ENCODE data around the gene MAST2.

Gene MAST2

GRCh38 chr1:45928486-45929205, 125.2 kb downstream of the MAST2 start:
- no peak; the same call in 2 of the 3 replicates for ATAC-seq

GRCh38 chr1:45929257-45929687, 125.9 kb downstream of the MAST2 start:
- ATAC-seq = peak; percentile 93
- no peak for TF ChIP-seq BACH2 (CRISPR knock-in tag; IDR thresholded peaks at IDR 0.05; ENCODE audit: borderline replicate concordance)
- no peak for TF ChIP-seq CREB5 (CRISPR knock-in tag; IDR thresholded peaks at IDR 0.05; ENCODE audit: low read depth)
- TF ChIP-seq ZNF565 (CRISPR knock-in tag; conservative IDR thresholded peaks at IDR 0.05; ENCODE audit: low read depth) = no peak
- no peak for TF ChIP-seq RARB (CRISPR knock-in tag; IDR thresholded peaks at IDR 0.05)
- no peak for TF ChIP-seq ARNTL (CRISPR knock-in tag; IDR thresholded peaks at IDR 0.05; ENCODE audit: borderline replicate concordance, low read depth)
- TF ChIP-seq OSR1 (CRISPR knock-in tag; IDR thresholded peaks at IDR 0.05) = no peak
- TF ChIP-seq ISL1 (CRISPR knock-in tag; IDR thresholded peaks at IDR 0.05) = peak; percentile 65

More at GRCh38 chr1:45928486-45929205, 125.2 kb downstream of the MAST2 start:
- TF ChIP-seq CSDC2 (CRISPR knock-in tag; IDR thresholded peaks at IDR 0.05) = no peak
- TF ChIP-seq ZC3H10 (CRISPR knock-in tag; IDR thresholded peaks at IDR 0.05) = no peak
- TF ChIP-seq TSHZ2 (CRISPR knock-in tag; IDR thresholded peaks at IDR 0.05) = no peak
- no peak for TF ChIP-seq SNAI2 (CRISPR knock-in tag; IDR thresholded peaks at IDR 0.05)
- TF ChIP-seq ARNTL (CRISPR knock-in tag; IDR thresholded peaks at IDR 0.05; ENCODE audit: borderline replicate concordance, low read depth) = no peak
- TF ChIP-seq POU6F1 (CRISPR knock-in tag; IDR thresholded peaks at IDR 0.05; ENCODE audit: borderline replicate concordance, low read depth) = no peak
- TF ChIP-seq OSR1 (CRISPR knock-in tag; IDR thresholded peaks at IDR 0.05) = no peak
- TF ChIP-seq BACH2 (CRISPR knock-in tag; IDR thresholded peaks at IDR 0.05; ENCODE audit: borderline replicate concordance) = no peak
- no peak for TF ChIP-seq ZNF70 (CRISPR knock-in tag; IDR thresholded peaks at IDR 0.05)
- no peak for TF ChIP-seq RARB (CRISPR knock-in tag; IDR thresholded peaks at IDR 0.05)
- no peak for TF ChIP-seq ZFP30 (CRISPR knock-in tag; IDR thresholded peaks at IDR 0.05)
- TF ChIP-seq CREB5 (CRISPR knock-in tag; IDR thresholded peaks at IDR 0.05; ENCODE audit: low read depth) = no peak
- TF ChIP-seq CSRNP3 (CRISPR knock-in tag; IDR thresholded peaks at IDR 0.05) = no peak
- no peak for TF ChIP-seq ZNF8 (CRISPR knock-in tag; IDR thresholded peaks at IDR 0.05)

- ATAC-seq = no peak
- TF ChIP-seq ZFP3 (CRISPR knock-in tag; IDR thresholded peaks at IDR 0.05) = no peak
- no peak for TF ChIP-seq ISL1 (CRISPR knock-in tag; IDR thresholded peaks at IDR 0.05)
- TF ChIP-seq ZNF70 (CRISPR knock-in tag; IDR thresholded peaks at IDR 0.05) = no peak
- TF ChIP-seq RARB (CRISPR knock-in tag; IDR thresholded peaks at IDR 0.05) = no peak
- TF ChIP-seq SNAI2 (CRISPR knock-in tag; IDR thresholded peaks at IDR 0.05) = no peak
- no peak for TF ChIP-seq TSHZ2 (CRISPR knock-in tag; IDR thresholded peaks at IDR 0.05)
- no peak for TF ChIP-seq CSRNP3 (CRISPR knock-in tag; IDR thresholded peaks at IDR 0.05)
- no peak for TF ChIP-seq TOX (CRISPR knock-in tag; IDR thresholded peaks at IDR 0.05; ENCODE audit: borderline replicate concordance)
- no peak for TF ChIP-seq ZNF565 (CRISPR knock-in tag; conservative IDR thresholded peaks at IDR 0.05; ENCODE audit: low read depth)
- TF ChIP-seq ZFP30 (CRISPR knock-in tag; IDR thresholded peaks at IDR 0.05) = no peak
- no peak for TF ChIP-seq ZC3H10 (CRISPR knock-in tag; IDR thresholded peaks at IDR 0.05)
- no peak for TF ChIP-seq ESRRG (CRISPR knock-in tag; IDR thresholded peaks at IDR 0.05)
- TF ChIP-seq TCF4 (CRISPR knock-in tag; IDR thresholded peaks at IDR 0.05; ENCODE audit: borderline replicate concordance) = no peak
- TF ChIP-seq PPARA (CRISPR knock-in tag; IDR thresholded peaks at IDR 0.05; ENCODE audit: borderline replicate concordance) = no peak
- TF ChIP-seq ZNF8 (CRISPR knock-in tag; IDR thresholded peaks at IDR 0.05) = no peak
These were observed 127.1 kb downstream of the MAST2 start for GRCh38 chr1:45930258-45931150.

Measured in SK-N-SH treated with all-trans-retinoic acid at 6 μM for 48 hours (cell line).